IMR-90 (cell line): ENCODE data around the gene TIMELESS. TPM values are rescaled to one million over a fixed set of nuclear protein-coding genes. Genes with fewer than 3 reads are reported as not detected.

ENCODE experiments used
- ATAC-seq: fragments of 200-7000 bp; cut with Tn5 transposase; 2 replicates; pipeline ENCODE4 v1.9.1; 2020; ENCODE audit warnings: low read depth, mild to moderate bottlenecking, moderate library complexity
- BruUV-seq: library from RNA; stranded (reverse); fragments of 400-500 nt; replicated peaks from 2 replicates; lab custom pipeline; 2021; lab: Mats Ljungman, UMichigan
- CTCF ChIA-PET: fragments of 300-600 bp; formaldehyde crosslinking; extraction: SDS; loops from one replicate; lab custom pipeline; 2021; ENCODE audit warnings: antibody characterized with exemption; lab: Yijun Ruan, JAX
- POLR2A ChIA-PET: fragments of 300-600 bp; sonication (Branson Sonifier 250); formaldehyde crosslinking; loops from one replicate; lab custom pipeline; 2022; ENCODE audit warnings: antibody characterized with exemption; ENCODE audit not compliant: unreplicated experiment; lab: Charles Lee
- DNase-seq: peaks from one replicate; pipeline ENCODE4 v3.0.0; 2013
- H2AFZ ChIP-seq: replicated peaks from 2 replicates; pipeline ENCODE3; 2013; ENCODE audit warnings: low read length, mild to moderate bottlenecking; ENCODE audit not compliant: poor library complexity
- H2AK5ac ChIP-seq: 2 replicates; pipeline ENCODE4 v1.6.1; 2013; ENCODE audit warnings: low read depth, low read length, inconsistent platforms
- H2AK9ac ChIP-seq: replicated peaks from 2 replicates; pipeline ENCODE3; 2013; ENCODE audit warnings: mild to moderate bottlenecking, low read depth, low read length, moderate library complexity; ENCODE audit not compliant: poor library complexity
- H2BK120ac ChIP-seq: 2 replicates; pipeline ENCODE4 v1.6.1; 2013; ENCODE audit warnings: low read depth, low read length, inconsistent platforms
- H2BK15ac ChIP-seq: 3 replicates; pipeline ENCODE4 v1.6.1; 2013; ENCODE audit warnings: low read depth, low read length, inconsistent platforms
- H2BK20ac ChIP-seq: 2 replicates; pipeline ENCODE4 v1.6.1; 2013; ENCODE audit warnings: low read depth, mild to moderate bottlenecking, inconsistent platforms, low read length, moderate library complexity
- H2BK5ac ChIP-seq: 2 replicates; pipeline ENCODE4 v1.6.1; 2013; ENCODE audit warnings: mild to moderate bottlenecking, low read depth, low read length, inconsistent platforms; ENCODE audit not compliant: poor library complexity, severe bottlenecking
- H3K14ac ChIP-seq: replicated peaks from 2 replicates; pipeline ENCODE4 v1.6.1; 2013; ENCODE audit warnings: low read depth, low read length, inconsistent platforms
- H3K18ac ChIP-seq: 2 replicates; pipeline ENCODE4 v1.6.1; 2013; ENCODE audit warnings: low read depth, low read length, control low read depth
- H3K23ac ChIP-seq: 2 replicates; pipeline ENCODE4 v1.6.1; 2013; ENCODE audit warnings: low read depth, low read length, inconsistent platforms
- H3K27ac ChIP-seq: 2 replicates; pipeline ENCODE4 v1.5.1; 2013; ENCODE audit warnings: mild to moderate bottlenecking, control low read depth, low read length; ENCODE audit not compliant: insufficient read depth
- H3K27me3 ChIP-seq: 2 replicates; pipeline ENCODE4 v1.6.1; 2013; ENCODE audit warnings: low read length; ENCODE audit not compliant: control insufficient read depth, insufficient read depth
- H3K36me3 ChIP-seq: 2 replicates; pipeline ENCODE4 v1.6.1; 2013; ENCODE audit warnings: low read length, mixed read lengths; ENCODE audit not compliant: control insufficient read depth, insufficient read depth
- H3K4ac ChIP-seq: 2 replicates; pipeline ENCODE4 v1.6.1; 2013; ENCODE audit warnings: low read depth, low read length, inconsistent platforms
- H3K4me1 ChIP-seq: 2 replicates; pipeline ENCODE4 v1.6.1; 2013; ENCODE audit warnings: low read length, mixed read lengths; ENCODE audit not compliant: control insufficient read depth, insufficient read depth
- H3K4me2 ChIP-seq: 2 replicates; pipeline ENCODE4 v1.6.1; 2013; ENCODE audit warnings: low read depth, mild to moderate bottlenecking, control low read depth, low read length, moderate library complexity
- H3K4me3 ChIP-seq: 2 replicates; pipeline ENCODE4 v1.5.1; 2013; ENCODE audit warnings: low read depth, mild to moderate bottlenecking, control low read depth, low read length, moderate library complexity; ENCODE audit not compliant: insufficient read depth
- H3K56ac ChIP-seq: 2 replicates; pipeline ENCODE4 v1.6.1; 2013; ENCODE audit warnings: low read length, inconsistent platforms; ENCODE audit not compliant: insufficient read depth; ENCODE audit errors: extremely low read depth
- H3K79me1 ChIP-seq, 2 experiments: 2 replicates each; pipeline ENCODE4 v1.6.1; 2013; ENCODE audit warnings: low read length in 2 of 2, inconsistent platforms in 1 of 2, low read depth in 1 of 2
- H3K9ac ChIP-seq: 2 replicates; pipeline ENCODE4 v1.6.1; 2013; ENCODE audit warnings: low read depth, low read length, control low read depth
- H3K9me1 ChIP-seq: 2 replicates; pipeline ENCODE4 v1.6.1; 2013; ENCODE audit warnings: low read length, inconsistent platforms; ENCODE audit not compliant: insufficient read depth
- H3K9me3 ChIP-seq: 2 replicates; pipeline ENCODE4 v1.6.1; 2013; ENCODE audit warnings: low read length; ENCODE audit not compliant: control insufficient read depth, insufficient read depth
- H4K20me1 ChIP-seq: 2 replicates; pipeline ENCODE4 v1.6.1; 2013; ENCODE audit warnings: low read length, inconsistent platforms; ENCODE audit not compliant: insufficient read depth
- H4K5ac ChIP-seq: 2 replicates; pipeline ENCODE4 v1.6.1; 2013; ENCODE audit warnings: mild to moderate bottlenecking, low read depth, low read length, control low read depth
- H4K8ac ChIP-seq, 2 experiments: 2 replicates each; pipeline ENCODE4 v1.6.1; 2013; ENCODE audit warnings: low read depth in 2 of 2, low read length in 2 of 2, control low read depth in 1 of 2, inconsistent platforms in 1 of 2
- H4K91ac ChIP-seq: 2 replicates; pipeline ENCODE4 v1.6.1; 2013; ENCODE audit warnings: low read depth, low read length, inconsistent platforms; ENCODE audit not compliant: insufficient read depth
- BHLHE40 ChIP-seq: fragments of 150-350 bp; IDR thresholded peaks from 2 replicates; pipeline ENCODE4 v1.6.1; 2016; ENCODE audit warnings: mild to moderate bottlenecking, low read depth, low read length
- WGBS, 2 experiments: methylation state at CpG; one replicate each; pipeline versions ENCODE4 v1.1.5 to v1.1.7; 2013; ENCODE audit warnings: missing lambda C conversion rate in 2 of 2; ENCODE audit not compliant: insufficient read length in 1 of 2; ENCODE audit errors: extremely low coverage in 2 of 2; 5-methylcytosine and 5-hydroxymethylcytosine counted together
- dilution Hi-C: fragments of 300-500 bp; cut with HindIII; formaldehyde crosslinking; loops from one replicate; pipeline ENCODE4 v1.14.3; 2018; ENCODE audit warnings: low sequenced_read_pairs; ENCODE audit not compliant: unreplicated experiment
- in situ Hi-C: fragments of 300-500 bp; cut with MboI; formaldehyde crosslinking; loops from 3 replicates; pipeline ENCODE4 v1.14.3; 2019; ENCODE audit warnings: low sequenced_read_pairs, inconsistent platforms, mixed read lengths
- intact Hi-C: fragments of 100-400 bp; cut with micrococcal nuclease; formaldehyde crosslinking; loops from 2 replicates; pipeline ENCODE4 v1.10.0; 2022
- polyA plus RNA-seq, 3 experiments: library from polyadenylated mRNA; depleted of rRNA; stranded (reverse); fragments of >200 nt; gene quantifications; 2 replicates each; pipeline ENCODE4 v1.2.3, GENCODE V29; 2012; ENCODE audit warnings: low replicate concordance in 1 of 3
- total RNA-seq: library from RNA; depleted of rRNA; stranded (reverse); fragments of >200 nt; gene quantifications from 2 replicates; pipeline ENCODE4 v1.2.3, GENCODE V29; 2012

Gene TIMELESS
- total and polyA plus RNA-seq, 2 of the 4 experiments (the other 2 are of a cell fraction), result 7.3 to 10.4 TPM

DNA sequence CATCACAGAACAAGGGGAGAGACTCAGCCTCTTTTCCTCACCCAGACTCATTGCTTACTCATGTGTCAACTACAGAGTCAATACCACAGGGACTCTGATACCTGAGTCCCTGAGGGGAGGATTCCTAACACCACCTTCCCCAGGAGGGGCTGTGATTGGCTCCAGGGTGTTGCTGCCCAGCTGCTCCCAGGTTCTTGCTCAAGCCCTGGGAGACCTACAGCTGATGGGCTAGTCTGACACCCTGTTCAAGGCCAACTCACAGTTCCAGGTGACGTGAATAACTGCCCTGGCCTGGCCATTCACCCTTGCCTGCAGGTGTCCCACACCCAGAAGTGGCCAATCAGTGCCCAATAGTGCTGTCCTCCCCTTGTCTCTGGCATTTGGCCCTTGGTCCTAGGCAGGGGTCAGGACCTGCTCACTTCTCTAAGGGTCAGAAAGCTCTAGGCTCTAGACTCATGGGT lies 27.8 kb upstream of the TIMELESS start:
- DNase-seq (no peak), ATAC-seq (no peak)
- H3K4ac ChIP-seq, result no peak overlapping the region
- no peak overlapping the region for H3K14ac ChIP-seq
- H2BK5ac ChIP-seq, result no peak overlapping the region
- 100% methylated on average over 1 of the region's 1 CpG; no CpG with 5 or more reads in 1 of the 2 experiments for WGBS, 2 experiments
- CTCF ChIA-PET, result no interaction called here
- no peak overlapping the region for H4K91ac ChIP-seq
- H3K79me1 ChIP-seq, result peaks cover 0 to 31% of the 10 kb centered on the region in 2 experiments; a peak in 3 of 4 replicates
- H2BK20ac ChIP-seq, result no peak overlapping the region
- no peak overlapping the region for H3K4me2 ChIP-seq
- no peak for TF ChIP-seq BHLHE40
- H3K9me1 ChIP-seq, result peaks cover 13% of the 10 kb centered on the region; the same call in 1 of the 2 replicates
- no peak overlapping the region for H3K9ac ChIP-seq
- POLR2A ChIA-PET, result no interaction called here
- in situ Hi-C loops, result no loop called here
- H2BK15ac ChIP-seq, result no peak overlapping the region
- no peak overlapping the region for H3K4me3 ChIP-seq
- no peak overlapping the region for H4K5ac ChIP-seq
- no peak overlapping the region for H4K8ac ChIP-seq
- no peak overlapping the region for H2AFZ ChIP-seq
- intact Hi-C loops, result no loop called here
- no peaks in the 10 kb centered on the region for H3K4me1 ChIP-seq
- dilution Hi-C loops, result no loop called here
- H2AK5ac ChIP-seq, result no peak overlapping the region
- no peak overlapping the region for H3K23ac ChIP-seq
- H3K27me3 ChIP-seq, result no peaks in the 10 kb centered on the region
- H2AK9ac ChIP-seq, result no peak overlapping the region
- H2BK120ac ChIP-seq, result no peak overlapping the region
- no peaks in the 10 kb centered on the region for H4K20me1 ChIP-seq
- H3K18ac ChIP-seq, result no peak overlapping the region
- no peak overlapping the region for H3K56ac ChIP-seq
- no TSS peak for BruUV-seq
- H3K9me3 ChIP-seq, result no peaks in the 10 kb centered on the region
- H3K36me3 ChIP-seq, result peaks cover 3% of the 10 kb centered on the region
- no peak overlapping the region for H3K27ac ChIP-seq
